Ovary (tissue), 3 donors: ENCODE measurements around the gene ERCC6.

ENCODE experiments used
- CTCF ChIP-seq, 3 donors: fragments of 450-650 bp in 2 of 3; fragments of 200-600 bp in 1 of 3; IDR thresholded peaks; one replicate each; pipeline versions ENCODE4 v1.5.1 to v1.8.0; 2016 to 2022; ENCODE audit warnings: antibody characterized with exemption in 3 of 3, mild to moderate bottlenecking in 1 of 3
- POLR2A ChIP-seq: fragments of 450-650 bp; IDR thresholded peaks from one replicate; pipeline ENCODE4 v1.6.1; 2017; ENCODE audit warnings: antibody characterized with exemption, mild to moderate bottlenecking, moderate library complexity
- donor health status: DM: no; HTN: no; CAD: no.

- TF ChIP-seq POLR2A (no peak), CTCF (IDR thresholded peaks at IDR 0.05) (no peak)
These were observed 4.1 kb downstream of the ERCC6 start for GRCh38 chr10:49534670-49535381.
